ENCODE measurements around the gene SLC6A8. TPM values are rescaled to one million over a fixed set of nuclear protein-coding genes. Genes with fewer than 3 reads are reported as not detected.
A peak's percentile ranks its signal among the peaks of the same experiment; 100 is the strongest.

Gene SLC6A8
- total RNA-seq, 1 donor from 2014 or later, result 8.0 TPM

- H3K4me1 ChIP-seq, result no peaks in the 10 kb centered on the region
Observed at GRCh38 chrX:153709726-153710674, 22.3 kb downstream of the SLC6A8 start.

DNA sequence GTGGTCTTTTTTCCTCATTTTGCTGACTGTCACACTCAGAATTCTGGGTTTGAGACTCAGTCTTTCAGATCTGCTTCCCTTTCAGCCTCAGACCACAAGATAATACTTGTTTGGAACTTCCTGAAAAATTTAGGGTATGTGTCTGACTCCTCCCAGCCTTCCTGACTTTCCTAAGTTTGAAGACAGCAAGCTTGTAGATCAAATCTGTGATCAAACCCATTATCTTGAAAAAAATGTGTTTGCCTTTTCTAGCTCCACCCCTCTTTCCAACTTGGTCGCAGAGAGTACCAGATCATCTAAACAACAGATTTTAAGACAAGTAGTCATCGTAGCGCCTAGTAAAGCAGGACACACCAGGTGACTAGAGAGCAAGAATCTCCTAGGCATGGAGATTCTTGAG, 26.5 kb downstream of the SLC6A8 start:
- Histone ChIP-seq H3K27ac (no peak overlapping the region), H3K4me3 (no peak overlapping the region), H3K27me3 (no peaks in the 10 kb centered on the region), H3K9me3 (no peaks in the 10 kb centered on the region), H3K36me3 (peaks cover 32% of the 10 kb centered on the region), H3K4me1 (no peaks in the 10 kb centered on the region)
- ATAC-seq, result no peak
- no peak for DNase-seq
- TF ChIP-seq CTCF (IDR thresholded peaks at IDR 0.05), result no peak
- intact Hi-C loops (cut with DNase I), result no loop called here

More at GRCh38 chrX:153709726-153710674, 22.3 kb downstream of the SLC6A8 start:
- intact Hi-C loops (cut with DNase I), result no loop called here
- no peaks in the 10 kb centered on the region for H3K27me3 ChIP-seq
- TF ChIP-seq CTCF (IDR thresholded peaks at IDR 0.05), result no peak
- peaks cover 16% of the 10 kb centered on the region for H3K36me3 ChIP-seq
- H3K9me3 ChIP-seq, result no peaks in the 10 kb centered on the region
- no peak overlapping the region for H3K27ac ChIP-seq
- no peak overlapping the region for H3K4me3 ChIP-seq
- DNase-seq (no peak), ATAC-seq (no peak)

DNA sequence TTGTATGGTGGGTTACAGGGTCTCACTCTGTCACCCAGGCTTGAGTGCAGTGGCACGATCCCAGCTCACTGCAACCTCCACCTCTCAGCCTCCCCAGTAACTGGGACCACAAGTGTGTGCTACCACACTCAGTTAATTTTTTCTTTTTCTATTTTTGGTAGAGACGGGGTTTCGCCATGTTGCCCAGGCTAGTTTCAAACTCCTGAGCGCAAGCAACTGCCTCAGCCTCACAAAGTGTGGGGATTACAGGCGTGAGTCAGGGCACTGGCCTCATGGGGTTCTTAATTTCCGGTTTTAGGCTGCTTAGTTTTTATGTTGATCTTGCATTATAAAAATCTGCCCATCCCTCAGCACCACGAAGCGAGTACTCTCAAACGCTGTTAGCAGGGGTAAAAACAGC, 29.7 kb downstream of the SLC6A8 start:
- intact Hi-C loops (cut with DNase I), result no loop called here
- DNase-seq, result no peak
- peaks cover 50% of the 10 kb centered on the region for H3K36me3 ChIP-seq

GRCh38 chrX:153719238-153719637, 31.5 kb downstream of the SLC6A8 start:
- H3K27ac ChIP-seq, result no peak overlapping the region
- H3K27me3 ChIP-seq, result no peaks in the 10 kb centered on the region
- no peak for TF ChIP-seq CTCF (IDR thresholded peaks at IDR 0.05)
- peaks cover 42% of the 10 kb centered on the region for H3K36me3 ChIP-seq
- no peaks in the 10 kb centered on the region for H3K9me3 ChIP-seq
- DNase-seq, result no peak
- no peaks in the 10 kb centered on the region for H3K4me1 ChIP-seq
- intact Hi-C loops (cut with DNase I), result no loop called here
- ATAC-seq, result peak; percentile 41
- H3K4me3 ChIP-seq, result no peak overlapping the region

More for the DNA sequence above, 29.7 kb downstream of the SLC6A8 start:
- no peaks in the 10 kb centered on the region for H3K4me1 ChIP-seq
- no peak for TF ChIP-seq CTCF (IDR thresholded peaks at IDR 0.05)
- no peaks in the 10 kb centered on the region for H3K9me3 ChIP-seq
- H3K27ac ChIP-seq, result no peak overlapping the region
- ATAC-seq, result no peak
- no peaks in the 10 kb centered on the region for H3K27me3 ChIP-seq
- H3K4me3 ChIP-seq, result no peak overlapping the region

DNA sequence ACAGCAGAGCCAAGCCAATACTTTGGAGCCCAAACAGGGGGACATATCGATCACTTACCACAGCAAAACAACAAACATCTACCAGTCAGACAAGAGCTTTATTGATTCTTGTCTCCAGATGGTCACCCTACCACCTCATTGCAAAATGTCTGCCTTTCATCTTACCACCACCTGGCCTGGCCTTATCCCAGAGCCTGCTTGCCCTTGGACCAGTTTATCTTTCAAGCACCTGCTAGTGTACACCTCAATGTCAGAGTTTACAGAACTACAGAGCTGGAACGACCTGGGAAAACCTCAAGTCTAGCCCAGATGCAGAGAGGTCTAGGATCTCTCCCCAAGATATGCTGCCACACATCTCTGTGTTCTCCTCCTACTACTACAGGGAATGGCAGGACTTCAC, 32.0 kb downstream of the SLC6A8 start:
- no peak for DNase-seq
- ATAC-seq, result no peak
- no peak overlapping the region for H3K27ac ChIP-seq
- TF ChIP-seq CTCF (IDR thresholded peaks at IDR 0.05), result no peak
- no peaks in the 10 kb centered on the region for H3K9me3 ChIP-seq
- no peaks in the 10 kb centered on the region for H3K27me3 ChIP-seq
- peaks cover 37% of the 10 kb centered on the region for H3K36me3 ChIP-seq
- H3K4me3 ChIP-seq, result no peak overlapping the region
- H3K4me1 ChIP-seq, result no peaks in the 10 kb centered on the region
- intact Hi-C loops (cut with DNase I), result no loop called here
